SW 1271 (cell line): Measurements from ENCODE around the gene LRPAP1.

Experiments used
- DNase-seq, 2 experiments: peaks; one replicate each; lab custom pipeline; 2025; lab: John Stamatoyannopoulos, UW

LRPAP1 gene

GRCh38 chr4:3472411-3473141, 59.6 kb downstream of the LRPAP1 start:
- no peak for DNase-seq

GRCh38 chr4:3471886-3472285, 60.3 kb downstream of the LRPAP1 start:
- no peak for DNase-seq

- no peak for DNase-seq
These were observed 61.0 kb downstream of the LRPAP1 start for GRCh38 chr4:3471098-3471760.

- DNase-seq = no peak
These were observed 61.8 kb downstream of the LRPAP1 start for GRCh38 chr4:3470244-3471097.

- no peak for DNase-seq
These were observed 62.6 kb downstream of the LRPAP1 start for GRCh38 chr4:3469386-3470243.

GRCh38 chr4:3468804-3469203, 63.4 kb downstream of the LRPAP1 start:
- no peak for DNase-seq

GRCh38 chr4:3468154-3468553, 64.1 kb downstream of the LRPAP1 start:
- no peak for DNase-seq

GRCh38 chr4:3467601-3468031, 64.6 kb downstream of the LRPAP1 start:
- DNase-seq = no peak

GRCh38 chr4:3466691-3467600, 65.3 kb downstream of the LRPAP1 start:
- DNase-seq = no peak

GRCh38 chr4:3465698-3466671, 66.2 kb downstream of the LRPAP1 start:
- no peak for DNase-seq

GRCh38 chr4:3464911-3465697, 67.1 kb downstream of the LRPAP1 start:
- DNase-seq = no peak

GRCh38 chr4:3464349-3464905, 67.8 kb downstream of the LRPAP1 start:
- DNase-seq = no peak

- no peak for DNase-seq
These were observed 68.5 kb downstream of the LRPAP1 start for GRCh38 chr4:3463556-3464348.

GRCh38 chr4:3462790-3463415, 69.3 kb downstream of the LRPAP1 start, which contains the start of gene DOK7:
TSS of gene DOK7 (plus strand) at chr4:3463306. CDS start at chr4:3463376, 70 bp downstream.
- no peak for DNase-seq

- no peak for DNase-seq
These were observed 69.9 kb downstream of the LRPAP1 start for GRCh38 chr4:3462321-3462789.

- DNase-seq = no peak
These were observed 70.5 kb downstream of the LRPAP1 start for GRCh38 chr4:3461515-3462291.
